WERI-Rb-1 (cell line): Measurements from ENCODE around the gene ELAC2.

Source experiments
- DNase-seq: peaks from one replicate; pipeline ENCODE4 v3.0.0-alpha.2; 2020
- H3K27ac ChIP-seq: fragments of 250-450 bp; sonication (Bioruptor Pico); 2 replicates; pipeline ENCODE4 v1.5.1; 2020; ENCODE audit warnings: mild to moderate bottlenecking, moderate library complexity
- H3K27me3 ChIP-seq: fragments of 250-450 bp; sonication (Bioruptor Pico); 2 replicates; pipeline ENCODE4 v1.5.1; 2021; ENCODE audit warnings: mild to moderate bottlenecking, low read depth, moderate library complexity; ENCODE audit not compliant: insufficient read depth, severe bottlenecking
- H3K36me3 ChIP-seq: fragments of 250-450 bp; sonication (Bioruptor Pico); 2 replicates; pipeline ENCODE4 v1.5.1; 2020; ENCODE audit warnings: mild to moderate bottlenecking, moderate library complexity
- H3K4me3 ChIP-seq: 2 replicates; pipeline ENCODE4 v1.5.1; 2011; ENCODE audit warnings: low read depth, mild to moderate bottlenecking, control low read depth, low read length
- H3K9me3 ChIP-seq: fragments of 250-450 bp; sonication (Bioruptor Pico); 2 replicates; pipeline ENCODE4 v1.5.1; 2021; ENCODE audit warnings: mild to moderate bottlenecking, moderate library complexity; ENCODE audit not compliant: severe bottlenecking
- CTCF ChIP-seq: IDR thresholded peaks from 2 replicates; pipeline ENCODE4 v1.5.1; 2011; ENCODE audit warnings: low read depth, mild to moderate bottlenecking, control low read depth, inconsistent platforms, low read length

The ELAC2 gene

GRCh38 chr17:12987120-12987519 lies 30.7 kb downstream of the ELAC2 start:
- peak overlapping the region; percentile 11; the same call in 1 of the 2 replicates for H3K4me3 ChIP-seq
- H3K9me3 ChIP-seq = no peaks in the 10 kb centered on the region
- peak; percentile 23 for DNase-seq
- TF ChIP-seq CTCF = no peak
- peaks cover 21% of the 10 kb centered on the region for H3K36me3 ChIP-seq
- H3K27me3 ChIP-seq = no peaks in the 10 kb centered on the region
- no peak overlapping the region for H3K27ac ChIP-seq

DNA sequence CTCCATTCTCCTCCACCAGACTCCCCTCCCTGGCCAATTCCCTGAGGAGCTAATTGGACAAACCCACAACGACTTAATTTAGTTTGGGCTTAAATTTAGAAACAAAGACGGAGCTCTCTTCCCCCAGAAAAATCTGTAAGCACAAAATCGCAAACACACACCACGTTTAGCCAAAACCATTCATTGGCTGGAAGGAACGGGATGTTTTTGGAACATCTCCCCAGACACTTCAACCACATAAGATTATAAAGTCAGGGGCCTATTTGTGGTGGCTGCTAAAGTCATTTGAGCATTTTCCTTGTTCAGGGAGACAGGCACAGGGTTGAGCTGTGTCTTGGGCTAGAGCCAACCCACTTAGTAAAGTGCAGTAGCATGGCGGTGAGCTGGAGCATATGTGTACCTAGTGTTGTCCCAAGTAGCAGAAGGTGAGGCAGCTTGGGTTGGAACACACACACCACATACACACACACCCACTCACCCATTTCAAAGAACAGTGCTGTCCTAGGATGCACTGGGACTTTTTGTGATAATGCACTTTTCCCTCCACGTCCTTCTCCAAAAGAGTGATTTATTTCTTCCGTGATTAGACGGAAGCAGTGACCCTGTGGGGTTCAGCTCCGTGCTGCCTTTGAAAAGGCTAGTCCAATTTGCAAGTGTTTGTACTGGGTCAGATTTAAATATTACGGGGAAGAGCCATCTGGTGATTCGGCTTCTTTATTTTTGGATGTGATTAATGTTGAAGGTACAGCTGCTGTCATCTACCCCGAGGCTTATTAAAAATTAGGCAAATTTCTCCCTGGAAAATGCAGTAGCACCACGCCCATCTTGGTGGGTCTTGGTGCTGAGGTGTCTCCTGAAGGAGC lies 32.2 kb downstream of the ELAC2 start:
- H3K27ac ChIP-seq = no peak overlapping the region
- no peak for DNase-seq
- H3K4me3 ChIP-seq = no peak overlapping the region
- no peaks in the 10 kb centered on the region for H3K9me3 ChIP-seq
- H3K27me3 ChIP-seq = no peaks in the 10 kb centered on the region
- no peak for TF ChIP-seq CTCF
- peaks cover 7% of the 10 kb centered on the region for H3K36me3 ChIP-seq

GRCh38 chr17:12983991-12984884 lies 33.6 kb downstream of the ELAC2 start:
- no peak overlapping the region for H3K4me3 ChIP-seq

DNA sequence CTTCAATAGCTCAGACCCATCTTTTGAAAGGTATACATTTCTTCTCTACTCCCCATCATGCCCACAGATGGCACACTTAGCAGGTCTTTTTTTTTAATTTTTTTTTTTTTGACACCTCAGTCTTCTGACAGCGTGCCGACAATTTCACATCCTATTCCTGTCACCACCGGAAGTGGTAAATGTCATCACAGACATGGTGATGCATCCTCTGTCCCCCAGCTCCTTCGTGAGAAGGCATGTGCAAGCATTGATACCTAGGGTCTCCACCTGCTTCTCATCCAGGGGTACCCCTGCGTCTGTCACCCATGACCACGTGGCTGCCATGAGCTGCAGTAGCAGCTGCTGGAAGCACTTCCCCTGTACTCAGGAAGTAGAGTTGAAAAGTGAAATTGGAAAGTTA lies 35.6 kb downstream of the ELAC2 start:
- no peak for DNase-seq
- no peak overlapping the region for H3K27ac ChIP-seq
- no peak overlapping the region for H3K4me3 ChIP-seq
- no peaks in the 10 kb centered on the region for H3K36me3 ChIP-seq
- no peak for TF ChIP-seq CTCF
- no peaks in the 10 kb centered on the region for H3K27me3 ChIP-seq
- no peaks in the 10 kb centered on the region for H3K9me3 ChIP-seq

More at GRCh38 chr17:12983991-12984884, 33.6 kb downstream of the ELAC2 start:
- TF ChIP-seq CTCF = no peak
- no peaks in the 10 kb centered on the region for H3K27me3 ChIP-seq
- no peaks in the 10 kb centered on the region for H3K36me3 ChIP-seq
- H3K9me3 ChIP-seq = no peaks in the 10 kb centered on the region
- no peak for DNase-seq
- no peak overlapping the region for H3K27ac ChIP-seq

GRCh38 chr17:12979826-12980500 lies 37.9 kb downstream of the ELAC2 start:
- no peak overlapping the region for H3K4me3 ChIP-seq
- H3K9me3 ChIP-seq = no peaks in the 10 kb centered on the region
- no peak overlapping the region for H3K27ac ChIP-seq
- H3K27me3 ChIP-seq = no peaks in the 10 kb centered on the region
- DNase-seq = no peak
- TF ChIP-seq CTCF = no peak
- no peaks in the 10 kb centered on the region for H3K36me3 ChIP-seq
